NCI-H187 (cell line): ENCODE measurements around the gene ARNT2.

Source experiments
- DNase-seq, 2 experiments: peaks; one replicate each; lab custom pipeline; 2025; lab: John Stamatoyannopoulos, UW

The ARNT2 gene

DNA sequence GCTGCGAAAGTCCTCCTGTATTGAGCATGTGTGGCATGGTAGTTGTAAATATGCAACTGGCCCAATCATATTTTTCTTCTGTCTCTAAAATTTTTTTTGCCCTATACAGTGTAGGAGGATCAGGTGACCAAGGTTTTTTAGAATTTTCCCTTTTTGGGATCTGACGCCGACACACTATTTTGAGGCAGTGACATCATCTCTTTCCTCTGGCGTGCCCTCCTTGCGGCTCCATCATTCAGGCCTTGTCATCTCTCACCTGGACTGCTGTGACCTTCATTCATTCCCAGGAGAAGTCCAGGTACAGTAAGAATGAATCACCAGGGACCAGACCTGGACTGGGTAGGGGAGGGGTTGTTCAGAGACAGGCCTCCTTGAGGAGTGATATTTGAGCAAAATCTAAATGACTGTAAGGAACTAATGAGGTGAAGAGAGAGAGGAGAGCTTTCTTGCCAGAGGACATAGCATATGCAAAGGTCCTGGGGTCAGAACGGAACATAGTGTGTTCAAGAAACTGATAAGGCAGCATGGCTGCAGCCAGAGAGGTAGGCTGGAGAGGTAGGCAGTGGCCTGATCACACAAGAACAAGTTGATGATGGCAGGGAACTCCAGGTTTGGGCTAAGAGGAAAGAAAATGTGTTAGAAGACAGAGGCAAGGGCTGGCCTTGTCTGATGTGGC lies 38.7 kb downstream of the ARNT2 start:
- DNase-seq = no peak

DNA sequence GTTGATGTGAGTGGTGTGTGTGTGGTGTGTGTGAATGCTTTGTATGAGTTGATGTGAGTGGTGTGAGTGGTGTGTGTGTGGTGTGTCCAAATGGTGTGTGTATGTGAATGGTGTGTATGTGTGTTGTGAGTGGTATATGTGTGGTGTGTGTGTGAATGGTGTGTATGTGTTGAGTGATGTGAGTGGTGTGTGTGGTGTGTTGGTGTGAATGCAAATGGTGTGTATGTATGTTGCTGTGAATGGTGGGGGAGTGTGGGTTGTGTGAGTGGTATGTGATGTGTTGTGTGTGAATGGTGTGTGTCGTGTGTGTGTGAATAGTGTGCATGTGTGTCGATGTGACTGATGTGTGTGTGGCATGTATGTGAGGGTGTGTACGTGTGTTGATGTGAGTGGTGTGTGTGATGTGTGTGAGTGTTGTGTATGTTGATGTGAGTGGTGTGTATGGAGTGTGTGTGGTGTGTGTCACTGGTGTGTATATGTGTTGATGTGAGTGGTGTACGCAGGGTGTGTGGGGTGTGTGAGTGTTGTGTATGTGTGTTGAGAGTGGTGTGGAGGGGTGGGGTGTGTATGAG lies 40.6 kb downstream of the ARNT2 start:
- no peak for DNase-seq

DNA sequence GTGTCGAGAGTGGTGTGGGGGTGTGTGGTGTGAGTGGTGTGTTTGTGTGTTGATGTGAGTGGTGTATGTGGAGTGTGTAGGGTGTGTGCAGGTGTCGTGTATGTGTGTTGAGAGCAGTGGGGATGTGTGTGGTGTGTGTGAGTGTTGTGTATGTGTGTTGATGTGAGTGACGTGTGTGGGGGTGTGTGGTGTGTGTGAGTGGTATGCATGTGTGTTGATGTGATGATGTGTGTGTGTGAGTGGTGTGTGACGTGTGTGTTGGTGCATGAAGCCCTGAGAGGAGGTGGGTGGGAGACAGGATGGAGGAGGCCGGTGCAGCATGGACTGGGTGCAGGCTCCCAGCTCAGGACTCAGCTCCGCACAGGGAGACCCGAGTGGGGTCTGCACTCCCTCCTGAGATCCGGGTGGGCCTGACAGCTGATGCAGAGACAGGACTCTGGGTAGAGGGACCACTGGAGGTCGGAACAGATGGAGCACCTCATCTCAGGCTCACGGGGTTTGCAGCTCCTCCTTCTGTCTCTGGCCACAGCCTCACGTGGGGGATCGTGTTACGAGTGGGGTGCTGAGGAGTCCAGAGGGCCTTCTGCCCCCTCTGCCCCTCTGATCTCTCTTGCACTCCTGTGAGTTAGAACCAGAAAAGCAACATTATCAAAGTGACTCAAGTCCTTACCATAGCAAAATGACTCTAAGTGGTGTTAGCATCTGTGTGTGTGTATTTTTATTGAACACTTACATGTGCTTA lies 41.3 kb downstream of the ARNT2 start:
- no peak for DNase-seq

DNA sequence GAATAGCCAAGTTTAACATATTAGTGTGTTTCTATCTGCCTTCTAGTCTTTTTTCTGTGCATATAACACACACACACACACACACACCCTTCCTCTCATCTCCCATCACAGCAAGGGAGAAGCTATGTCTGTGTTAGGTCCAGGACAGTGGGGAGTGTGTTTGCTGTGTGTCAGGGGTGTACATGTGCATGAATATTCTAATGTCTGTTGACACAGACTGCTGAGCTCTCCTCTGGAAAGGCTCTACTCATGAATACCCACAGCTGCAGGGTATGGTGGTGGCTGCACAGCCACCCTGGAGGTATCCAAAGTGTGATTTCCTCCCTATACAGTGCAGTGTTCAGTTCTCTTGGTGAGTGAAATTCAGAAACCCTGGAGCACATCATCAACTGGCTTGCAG lies 42.9 kb downstream of the ARNT2 start:
- DNase-seq = no peak

DNA sequence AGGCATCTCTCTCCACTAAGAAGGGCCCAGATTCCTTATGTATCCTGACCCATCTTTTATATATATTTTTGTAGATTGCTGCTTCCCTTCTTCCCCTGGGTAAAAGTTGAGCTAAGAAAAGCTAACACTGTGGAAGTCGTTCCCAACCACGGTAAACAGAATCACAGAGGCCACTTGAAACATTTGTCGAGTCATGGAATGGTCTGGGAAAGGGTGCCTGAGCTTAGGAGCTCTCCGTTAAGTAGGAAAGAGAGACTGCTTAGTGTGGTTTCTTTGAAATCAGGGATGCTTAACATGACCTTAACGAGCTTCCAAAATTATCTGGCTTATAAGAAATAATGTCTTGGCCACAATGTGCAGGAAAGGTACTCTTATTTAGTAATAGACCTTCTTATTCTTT lies 45.6 kb downstream of the ARNT2 start:
- no peak for DNase-seq

DNA sequence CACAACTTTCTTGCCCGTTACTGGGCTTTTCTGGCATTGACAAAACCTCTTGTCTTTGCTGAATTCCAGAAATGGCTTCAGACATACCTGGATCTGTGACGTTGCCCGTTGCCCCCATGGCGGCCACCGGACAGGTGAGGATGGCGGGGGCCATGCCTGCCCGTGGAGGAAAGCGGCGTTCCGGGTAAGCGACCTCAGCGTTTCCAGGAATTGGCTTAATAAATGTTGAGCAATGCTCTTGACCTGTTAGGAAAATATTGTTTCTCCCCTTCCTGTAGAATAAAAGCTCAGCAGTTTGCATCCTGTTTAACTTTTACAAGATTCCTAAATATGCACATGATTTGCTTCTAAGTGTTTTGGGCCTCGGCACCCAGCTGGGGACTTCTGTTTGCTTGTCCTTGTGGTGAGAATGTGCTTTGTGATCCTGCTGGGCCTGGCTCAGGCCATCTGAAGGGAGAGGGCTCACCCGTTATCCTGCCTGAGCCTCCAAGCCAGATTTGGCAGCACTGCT lies 46.7 kb downstream of the ARNT2 start:
- no peak for DNase-seq

DNA sequence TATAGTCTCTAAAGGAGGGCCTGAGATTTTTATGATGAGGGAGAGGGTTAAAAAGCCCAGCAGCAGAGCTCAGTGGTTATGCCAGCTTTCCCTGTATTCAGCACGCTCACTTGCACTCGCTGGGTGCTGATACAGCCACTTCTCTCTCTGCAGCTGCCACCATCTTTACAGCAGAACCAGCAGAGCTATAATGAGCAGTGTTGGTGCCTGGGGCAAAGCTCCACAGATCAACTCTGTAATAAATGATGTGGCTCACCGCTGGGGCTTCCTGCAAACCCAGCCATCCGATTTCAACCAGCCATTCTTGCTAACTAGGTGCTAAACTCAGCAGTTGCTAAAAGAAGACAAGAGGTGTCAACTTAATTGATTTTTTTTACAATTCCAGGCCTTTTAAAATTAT lies 48.0 kb downstream of the ARNT2 start:
- DNase-seq = no peak

DNA sequence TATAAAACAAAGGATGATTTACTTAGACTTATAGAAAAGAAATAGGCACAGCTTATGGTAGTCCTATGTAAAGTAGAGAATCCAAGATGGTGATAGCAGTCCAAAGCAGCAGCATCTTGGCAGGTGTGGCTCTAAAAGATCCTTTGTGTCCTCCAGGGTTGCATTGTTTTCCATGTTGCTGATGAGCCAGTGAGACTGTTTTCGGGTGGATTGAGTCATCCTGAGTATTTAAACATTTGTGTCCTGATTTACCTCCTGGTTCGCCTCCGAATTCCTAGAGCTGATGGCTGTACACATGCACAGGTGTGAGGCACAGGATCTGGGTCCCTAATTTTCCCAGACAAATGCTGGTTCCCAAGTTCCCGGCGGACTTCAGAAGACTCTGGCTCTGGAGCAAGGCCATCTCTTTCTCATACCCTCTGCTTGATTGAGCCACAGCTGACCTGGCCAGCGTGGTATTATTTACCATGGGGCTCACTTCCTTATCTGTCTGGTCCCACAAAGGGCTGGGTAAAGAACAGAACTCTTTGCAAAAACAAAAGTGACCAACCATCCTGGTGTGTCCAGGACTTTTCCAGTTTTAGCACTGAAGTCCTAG lies 51.0 kb downstream of the ARNT2 start:
- no peak for DNase-seq

DNA sequence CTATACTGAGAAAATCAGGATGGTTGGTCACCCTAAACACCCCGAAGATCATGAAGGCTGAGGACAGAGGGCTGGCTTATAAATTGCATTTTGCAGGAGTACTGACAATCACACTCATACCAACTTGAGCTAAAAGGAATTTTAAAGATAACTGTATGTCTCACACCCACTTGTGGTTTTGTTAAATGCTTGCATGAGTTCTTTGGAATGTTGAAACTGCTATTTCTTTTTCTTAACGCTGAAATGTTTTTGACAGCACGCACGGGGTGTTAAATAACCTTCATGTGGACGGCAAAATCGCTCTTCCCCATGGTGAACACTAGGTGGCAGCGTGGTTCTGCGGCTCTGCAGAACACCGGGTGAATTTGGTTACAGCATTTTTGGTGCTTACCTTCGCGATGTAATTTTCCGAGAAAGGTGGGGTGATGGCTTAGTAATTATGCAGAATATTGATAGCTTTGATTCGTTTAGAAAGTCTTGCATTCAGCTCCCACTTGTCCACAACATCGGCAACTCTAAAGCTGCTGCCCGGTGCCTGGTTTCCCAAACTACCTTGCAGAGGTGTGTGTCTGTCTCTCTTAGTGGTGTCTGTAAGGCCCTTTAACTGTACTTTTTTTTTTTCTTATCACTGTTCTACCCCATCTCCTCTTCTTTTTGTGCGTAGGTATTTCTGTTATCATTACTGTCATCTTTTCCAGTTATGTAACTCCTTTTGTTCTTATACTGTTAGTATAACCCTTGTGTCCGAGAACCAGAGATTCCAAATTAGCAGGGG lies 51.7 kb downstream of the ARNT2 start:
- DNase-seq = peak in 1 of 2 experiments; percentile 22

DNA sequence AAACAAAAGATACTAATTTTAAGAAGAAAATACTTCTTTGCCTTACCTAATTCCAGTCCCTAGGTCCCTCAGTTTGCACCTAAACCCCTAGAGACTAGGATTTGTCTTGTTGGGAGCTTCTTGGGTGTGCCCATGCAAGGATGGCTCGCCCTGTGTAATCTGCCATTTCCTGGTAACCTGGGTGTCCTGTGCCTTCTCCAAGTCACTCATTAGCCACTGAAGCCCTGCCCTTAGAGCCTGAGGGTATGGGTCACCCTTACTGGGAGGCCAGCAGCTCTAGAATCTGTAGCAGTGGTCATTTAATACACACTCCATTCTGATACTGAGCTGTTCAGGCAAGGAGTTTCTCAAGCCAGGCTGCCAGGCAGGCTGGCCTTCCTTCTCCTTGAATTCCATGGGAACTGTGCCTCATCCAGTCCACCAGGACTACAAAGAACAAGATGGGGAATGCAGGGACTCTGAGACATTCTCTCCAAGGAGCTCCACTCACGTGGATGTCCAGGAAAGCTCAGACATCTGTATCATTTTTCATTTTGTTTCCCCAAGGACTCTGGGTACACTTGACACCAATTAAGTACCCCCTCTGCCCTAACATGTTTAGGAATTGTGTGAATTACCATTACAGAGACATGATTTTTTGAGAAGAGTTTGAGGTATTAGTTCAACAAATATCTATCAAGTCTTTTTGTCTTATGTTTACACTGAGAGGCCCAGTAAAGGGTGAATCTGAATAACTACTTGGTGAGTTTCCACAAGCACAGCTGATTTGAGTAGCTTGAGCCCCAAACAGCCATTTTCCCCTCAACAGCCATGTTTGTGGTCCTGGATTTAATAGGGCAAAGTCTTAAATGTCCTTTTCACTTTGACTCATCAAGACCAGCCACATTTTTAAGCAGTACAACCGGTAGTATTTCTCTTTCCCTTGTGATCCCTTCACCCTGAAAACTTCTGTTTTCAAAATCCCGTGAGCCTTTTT lies 52.6 kb downstream of the ARNT2 start:
- no peak for DNase-seq

DNA sequence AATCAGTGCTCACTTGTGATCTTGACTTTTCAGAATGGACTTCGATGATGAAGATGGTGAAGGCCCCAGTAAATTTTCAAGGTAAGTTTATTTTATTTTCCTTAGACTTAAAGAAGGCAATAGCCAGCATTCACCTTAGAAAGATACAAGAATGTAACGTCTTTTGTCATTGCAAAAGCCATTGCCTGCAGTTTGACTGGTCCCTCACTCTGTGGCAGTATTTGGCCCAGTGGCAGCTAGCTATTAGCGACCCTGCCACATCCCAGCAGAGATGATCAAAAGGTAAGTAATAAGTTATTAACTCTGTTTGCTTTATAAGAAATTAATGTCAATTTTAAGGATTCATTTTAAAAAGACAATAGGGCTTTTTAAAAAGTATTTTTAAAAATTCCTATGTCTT lies 53.7 kb downstream of the ARNT2 start:
- DNase-seq = no peak

DNA sequence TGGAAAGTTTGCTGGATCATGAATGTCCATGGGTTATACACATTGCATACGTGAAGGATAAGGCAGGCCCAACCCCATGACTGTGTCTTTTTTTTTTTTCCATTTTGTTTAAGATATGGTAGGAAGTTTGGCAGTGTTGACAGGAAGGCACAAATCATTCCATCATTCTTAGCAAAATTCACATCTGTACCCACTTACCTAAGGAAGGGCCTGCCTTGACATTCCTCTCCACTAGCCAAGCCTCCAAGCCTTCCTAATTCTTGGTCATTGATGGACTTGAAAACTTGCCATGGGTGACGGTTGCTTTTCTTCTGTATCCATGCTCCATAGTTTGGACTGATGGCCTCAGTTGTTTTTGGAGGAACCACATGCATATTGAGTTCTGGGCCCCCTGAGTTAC lies 54.4 kb downstream of the ARNT2 start:
- DNase-seq = no peak

DNA sequence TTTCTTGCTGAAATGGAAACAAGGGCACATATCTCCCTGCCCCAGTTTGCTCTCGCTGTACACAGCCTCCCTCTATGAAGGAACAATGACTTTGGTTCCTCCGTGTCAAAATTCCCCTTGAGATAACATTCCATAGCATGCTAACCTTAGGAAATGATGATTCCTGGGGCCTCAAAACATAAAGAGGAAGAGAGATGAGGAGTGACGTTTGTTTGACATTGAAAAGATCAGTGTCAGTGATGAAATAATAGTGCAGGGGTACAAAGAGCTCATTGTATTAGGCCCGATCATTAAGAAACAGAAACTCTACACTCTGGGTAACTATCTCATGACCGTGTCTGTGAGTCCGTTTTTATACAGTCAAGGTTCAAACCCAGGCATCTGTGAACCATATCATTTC lies 55.2 kb downstream of the ARNT2 start:
- DNase-seq = no peak

DNA sequence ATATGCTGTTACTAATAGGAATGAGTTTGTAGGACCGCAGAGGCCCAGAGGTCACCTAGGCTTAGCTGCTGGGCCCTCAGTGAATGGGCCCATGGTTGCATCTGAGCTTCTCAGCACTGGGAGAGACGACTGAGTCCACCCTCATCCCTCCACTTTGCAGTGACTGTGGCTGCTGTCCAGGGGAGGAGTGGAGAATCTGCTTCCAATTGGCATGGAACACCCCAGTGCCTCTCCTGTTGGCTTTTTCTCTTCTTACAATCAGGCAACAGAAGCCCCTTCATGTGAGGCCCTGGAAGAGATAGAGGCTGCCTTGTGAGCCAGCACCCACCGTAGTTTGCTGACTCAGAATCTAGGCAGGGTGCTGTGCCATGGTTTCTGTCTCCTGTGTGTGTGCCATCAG lies 55.6 kb downstream of the ARNT2 start:
- no peak for DNase-seq

DNA sequence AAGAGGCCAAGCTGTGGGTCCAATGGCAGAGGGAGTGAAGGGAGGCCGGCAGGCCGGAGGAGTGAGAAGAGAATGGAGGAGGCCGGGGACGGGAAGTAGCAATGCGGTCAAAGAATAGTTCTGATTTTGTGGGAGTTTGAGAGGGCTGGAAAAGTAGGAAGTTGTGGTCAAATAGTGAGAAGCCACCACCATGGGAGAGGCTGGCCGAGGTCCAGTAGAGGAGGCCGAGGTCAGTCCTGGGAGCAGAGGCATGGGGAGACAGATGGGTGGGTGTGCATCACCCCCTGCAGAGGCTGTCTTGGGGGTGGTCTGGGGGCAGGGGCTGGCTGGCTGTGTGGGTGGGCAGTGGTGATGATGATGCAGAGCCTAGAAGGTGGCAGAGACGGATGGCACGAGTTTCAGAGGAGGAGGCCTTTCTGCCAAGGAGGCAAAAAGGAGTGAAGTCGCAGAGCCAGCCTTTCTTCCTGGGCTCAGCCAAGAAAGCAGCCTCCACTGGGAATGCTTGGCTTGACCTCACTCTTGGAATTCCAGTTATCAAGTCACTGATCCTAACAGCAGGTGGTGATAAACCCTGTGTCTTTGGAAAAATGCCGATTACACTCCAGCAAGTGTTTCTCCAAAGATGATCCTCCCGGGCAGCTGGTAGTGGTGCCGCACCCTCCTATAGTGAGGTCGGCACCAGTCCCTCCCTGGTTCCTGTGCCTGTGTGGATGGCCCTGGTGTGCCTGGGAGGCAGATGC lies 57.3 kb downstream of the ARNT2 start:
- no peak for DNase-seq

DNA sequence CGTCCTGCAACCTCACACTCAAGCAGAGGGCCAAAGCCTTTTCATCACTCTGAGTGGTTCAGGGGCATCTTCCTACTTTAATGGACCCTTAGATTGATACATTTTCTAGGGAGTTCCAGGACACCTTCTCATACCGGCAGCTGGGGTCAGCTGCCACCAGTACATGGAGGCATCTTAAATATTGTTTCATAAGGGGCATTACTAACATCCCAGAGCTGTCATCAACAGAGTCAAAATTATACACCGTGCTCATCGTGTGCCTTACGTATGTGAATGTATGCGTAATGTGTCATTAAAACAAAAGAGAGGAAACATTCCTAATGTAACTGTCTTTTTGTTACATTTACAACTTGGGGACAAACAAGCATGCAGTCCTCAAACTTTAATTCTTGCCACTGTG lies 57.9 kb downstream of the ARNT2 start:
- no peak for DNase-seq

DNA sequence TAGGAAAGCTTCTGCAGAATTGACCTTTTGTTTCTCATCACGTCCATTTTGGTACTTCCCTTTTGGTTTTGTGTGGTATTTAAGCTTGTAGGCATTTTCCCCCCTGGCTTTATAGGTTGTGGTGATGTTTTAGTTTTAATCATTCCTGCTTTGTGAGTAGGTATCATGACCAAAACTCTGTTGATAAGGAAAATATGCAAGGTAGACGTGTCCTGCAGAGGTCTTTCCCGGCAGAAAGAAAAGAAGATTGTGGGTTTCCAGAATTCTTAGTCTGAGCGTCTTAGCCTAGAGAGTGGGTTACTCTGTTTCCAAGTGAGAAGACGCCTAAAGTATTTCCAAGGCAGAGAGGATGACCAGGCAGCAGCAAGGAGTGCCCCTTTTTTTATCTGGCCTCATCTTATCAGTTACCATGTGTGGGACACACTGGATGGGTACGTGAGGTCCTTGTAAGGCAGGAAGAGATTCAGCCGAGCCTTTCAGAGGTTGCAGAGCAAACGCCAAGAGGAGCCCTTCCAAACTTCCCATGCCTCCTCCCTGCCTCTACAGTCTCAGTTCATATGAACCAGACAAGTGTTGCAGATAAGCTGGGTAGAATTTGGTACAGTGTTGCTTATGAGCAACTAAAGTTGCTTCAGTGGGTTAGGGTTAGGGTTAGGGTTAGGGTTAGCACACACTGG lies 58.8 kb downstream of the ARNT2 start:
- no peak for DNase-seq

DNA sequence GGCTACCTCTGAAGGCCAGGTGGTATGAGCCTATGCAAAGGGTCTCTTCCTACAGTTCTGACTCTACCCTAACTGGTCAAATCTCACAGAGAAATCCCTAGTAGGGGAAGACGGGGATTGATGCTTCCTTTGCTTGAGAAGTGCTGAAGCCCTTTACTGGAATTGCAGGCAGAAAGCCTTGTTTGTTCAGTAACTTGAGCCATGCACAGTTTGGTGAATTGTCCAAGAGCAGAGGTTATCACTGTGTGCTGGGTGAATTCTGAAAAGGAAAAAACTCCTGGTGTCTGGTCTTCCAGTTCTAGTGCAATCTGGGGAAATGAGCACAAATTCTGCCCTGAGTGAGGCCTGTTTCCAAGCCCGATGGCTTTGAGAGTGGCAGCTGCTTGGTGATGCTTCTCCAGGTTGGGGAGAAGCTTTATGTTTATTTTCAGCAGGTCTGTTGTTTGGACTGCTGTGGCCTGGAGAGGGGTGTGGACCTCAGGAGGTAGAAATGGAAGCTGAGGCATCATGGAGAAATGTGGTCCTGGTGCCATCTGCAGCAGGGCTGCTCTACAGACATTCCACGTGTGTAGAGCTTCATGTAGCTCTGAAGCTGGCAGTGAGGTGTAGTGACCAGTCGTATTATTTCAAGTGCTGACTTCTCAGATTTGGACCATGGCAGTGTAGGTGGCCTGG lies 60.9 kb downstream of the ARNT2 start:
- DNase-seq = no peak

DNA sequence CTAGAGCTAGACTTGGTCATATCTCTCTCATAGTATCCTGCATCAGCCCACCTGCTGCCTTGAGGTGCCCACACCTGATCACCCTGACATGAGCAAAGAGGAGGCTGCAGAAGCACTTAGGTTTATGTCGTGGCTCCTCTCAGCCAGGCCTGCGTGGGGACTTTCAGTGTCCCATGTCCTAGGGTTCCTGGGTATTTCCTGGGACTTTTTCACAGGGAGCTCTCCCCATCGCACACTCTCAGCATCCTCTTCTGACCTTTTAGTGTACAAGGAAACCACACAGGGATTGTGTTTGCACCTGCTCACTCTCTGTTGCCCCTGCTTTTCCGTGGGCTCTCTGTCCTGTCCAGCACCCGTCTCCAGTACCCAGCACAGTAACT lies 61.4 kb downstream of the ARNT2 start:
- no peak for DNase-seq
